ENCODE results near the gene EGFL7. TPM values are rescaled to one million over a fixed set of nuclear protein-coding genes. Genes with fewer than 3 reads are reported as not detected.

Gene EGFL7
- total RNA-seq, 1 experiment from 2014 or later: 38.0 TPM

DNA sequence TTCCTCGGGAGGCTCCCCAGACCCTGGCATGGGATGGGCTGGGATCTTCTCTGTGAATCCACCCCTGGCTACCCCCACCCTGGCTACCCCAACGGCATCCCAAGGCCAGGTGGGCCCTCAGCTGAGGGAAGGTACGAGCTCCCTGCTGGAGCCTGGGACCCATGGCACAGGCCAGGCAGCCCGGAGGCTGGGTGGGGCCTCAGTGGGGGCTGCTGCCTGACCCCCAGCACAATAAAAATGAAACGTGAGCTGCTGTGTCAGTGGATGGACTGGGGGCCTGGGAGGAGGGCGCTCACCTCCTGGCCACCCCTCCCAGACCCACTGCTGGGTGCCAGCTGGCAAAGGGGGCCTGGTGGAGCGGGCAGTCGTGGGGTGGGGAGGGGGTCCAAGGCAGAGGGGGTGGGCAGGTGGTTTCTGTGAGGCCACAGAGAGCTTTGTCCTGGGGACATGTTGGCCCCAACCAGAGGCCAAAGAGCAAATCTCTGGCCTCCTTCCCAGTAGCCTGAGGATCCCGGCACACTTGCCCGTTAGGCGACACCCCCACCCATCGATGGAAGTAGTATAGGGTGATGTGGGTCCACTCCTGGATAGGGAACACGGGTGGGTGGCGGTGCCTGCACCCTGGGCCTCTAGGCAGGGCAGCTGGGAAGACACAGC, 9.8 kb downstream of the EGFL7 start:
- no peak overlapping the region for H3K27ac Mint-ChIP-seq
- H2BK120ac ChIP-seq (ENCODE audit: low read depth, low read length, poor library complexity, severe bottlenecking): no peak overlapping the region
- no peak overlapping the region for H4K91ac ChIP-seq (ENCODE audit: insufficient read length, low read depth, low read length)
- no peak overlapping the region for H4K8ac ChIP-seq (replicated peaks; ENCODE audit: insufficient read length, low read depth, low read length)
- H3K79me2 ChIP-seq (ENCODE audit: insufficient read depth, low read length): no peaks in the 10 kb centered on the region
- no peak overlapping the region for H2AFZ ChIP-seq (ENCODE audit: low read length)
- no peak overlapping the region for H3K4me3 Mint-ChIP-seq
- H3K9me3 Mint-ChIP-seq: no peaks in the 10 kb centered on the region
- no peak overlapping the region for H3K27ac ChIP-seq (ENCODE audit: insufficient read length, low read depth, low read length)
- H4K5ac ChIP-seq (ENCODE audit: insufficient read length, low read depth, low read length): no peak overlapping the region
- H2BK5ac ChIP-seq (ENCODE audit: insufficient read length, low read length): no peak overlapping the region
- H2AK5ac ChIP-seq (ENCODE audit: insufficient read length, low read length): no peak overlapping the region
- peaks cover 0 to 5% (median 0%) of the 10 kb centered on the region in 3 experiments; a peak in 4 of 7 replicates for H3K36me3 Mint-ChIP-seq (ENCODE audit: insufficient read depth in 1 of 3, low read depth in 3 of 3)
- no peak overlapping the region for H3K4ac ChIP-seq (ENCODE audit: low read depth, low read length)
- peaks cover 4% of the 10 kb centered on the region for H4K20me1 ChIP-seq (ENCODE audit: control insufficient read depth, insufficient read depth, insufficient read length)
- no peaks in the 10 kb centered on the region for H3K9me3 ChIP-seq (ENCODE audit: control insufficient read depth, low read depth, low read length)
- TF ChIP-seq, protein P1, sequence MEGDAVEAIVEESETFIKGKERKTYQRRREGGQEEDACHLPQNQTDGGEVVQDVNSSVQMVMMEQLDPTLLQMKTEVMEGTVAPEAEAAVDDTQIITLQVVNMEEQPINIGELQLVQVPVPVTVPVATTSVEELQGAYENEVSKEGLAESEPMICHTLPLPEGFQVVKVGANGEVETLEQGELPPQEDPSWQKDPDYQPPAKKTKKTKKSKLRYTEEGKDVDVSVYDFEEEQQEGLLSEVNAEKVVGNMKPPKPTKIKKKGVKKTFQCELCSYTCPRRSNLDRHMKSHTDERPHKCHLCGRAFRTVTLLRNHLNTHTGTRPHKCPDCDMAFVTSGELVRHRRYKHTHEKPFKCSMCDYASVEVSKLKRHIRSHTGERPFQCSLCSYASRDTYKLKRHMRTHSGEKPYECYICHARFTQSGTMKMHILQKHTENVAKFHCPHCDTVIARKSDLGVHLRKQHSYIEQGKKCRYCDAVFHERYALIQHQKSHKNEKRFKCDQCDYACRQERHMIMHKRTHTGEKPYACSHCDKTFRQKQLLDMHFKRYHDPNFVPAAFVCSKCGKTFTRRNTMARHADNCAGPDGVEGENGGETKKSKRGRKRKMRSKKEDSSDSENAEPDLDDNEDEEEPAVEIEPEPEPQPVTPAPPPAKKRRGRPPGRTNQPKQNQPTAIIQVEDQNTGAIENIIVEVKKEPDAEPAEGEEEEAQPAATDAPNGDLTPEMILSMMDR (conservative IDR thresholded peaks at IDR 0.05): no peak
- no peak overlapping the region for H2BK20ac ChIP-seq (ENCODE audit: low read depth, low read length, poor library complexity, severe bottlenecking)
- H3K27me3 ChIP-seq (ENCODE audit: insufficient read depth, low read length): no peaks in the 10 kb centered on the region
- no peaks in the 10 kb centered on the region for H3K27me3 Mint-ChIP-seq (ENCODE audit: low read depth)
- DNase-seq: no peak
- no peaks in the 10 kb centered on the region for H3K23me2 ChIP-seq (ENCODE audit: insufficient read length, low read depth, low read length, poor library complexity, severe bottlenecking)
- no CpG with 5 or more reads among the region's 14 CpGs for WGBS (ENCODE audit: extremely low coverage, insufficient read length, low lambda C conversion rate)
- H2BK15ac ChIP-seq (ENCODE audit: low read depth, low read length): no peak overlapping the region
- no peak overlapping the region for H3K18ac ChIP-seq (ENCODE audit: insufficient read length, low read depth, low read length)
- no peak overlapping the region for H3K9ac ChIP-seq (ENCODE audit: extremely low read depth, insufficient read length, low read length)
- H2BK12ac ChIP-seq (ENCODE audit: insufficient read length, low read depth, low read length): no peak overlapping the region
- H3K4me1 Mint-ChIP-seq: peaks cover 2 to 4% of the 10 kb centered on the region in 2 experiments; a peak in 3 of 4 replicates
- H3K4me2 ChIP-seq (ENCODE audit: insufficient read depth, insufficient read length, low read length): no peak overlapping the region
- no peak overlapping the region for H3K56ac ChIP-seq (ENCODE audit: insufficient read length, low read depth, low read length)
- H3K4me1 ChIP-seq (ENCODE audit: insufficient read depth, low read length): no peaks in the 10 kb centered on the region
- no peak overlapping the region for H3K14ac ChIP-seq (ENCODE audit: insufficient read depth, low read length)
- no peak overlapping the region for H3T11ph ChIP-seq (ENCODE audit: low read length)
- H3K23ac ChIP-seq (ENCODE audit: insufficient read length, low read depth, low read length): no peak overlapping the region
- H3K79me1 ChIP-seq (ENCODE audit: insufficient read depth, low read depth, low read length, poor library complexity, severe bottlenecking): no peaks in the 10 kb centered on the region

All from H9 (cell line).